Hindlimb muscle (tissue), 1 donor: Measurements from ENCODE around the gene BABAM2. TPM values are rescaled to one million over a fixed set of nuclear protein-coding genes. Genes with fewer than 3 reads are reported as not detected.
"Not testable (repeated sequence)": the region's sequence is repeated elsewhere in the genome, so short reads cannot be mapped to it uniquely, and the experiment has no call there.

Experiments used
- DNase-seq: peaks from one replicate; pipeline ENCODE4 v3.0.0-alpha.2; 2013
- polyA plus RNA-seq: library from polyadenylated mRNA; unstranded; fragments of 120-200 nt; gene quantifications from one replicate; pipeline ENCODE4 v1.2.1, GENCODE V29; 2013; ENCODE audit not compliant: insufficient read length

The BABAM2 gene
- polyA plus RNA-seq, 1 donor = 26.4 TPM

GRCh38 chr2:28083476-28083875 is 192.9 kb downstream of the BABAM2 start:
- DNase-seq = no peak

GRCh38 chr2:28084564-28084963 is 194.0 kb downstream of the BABAM2 start:
- no peak for DNase-seq

DNA sequence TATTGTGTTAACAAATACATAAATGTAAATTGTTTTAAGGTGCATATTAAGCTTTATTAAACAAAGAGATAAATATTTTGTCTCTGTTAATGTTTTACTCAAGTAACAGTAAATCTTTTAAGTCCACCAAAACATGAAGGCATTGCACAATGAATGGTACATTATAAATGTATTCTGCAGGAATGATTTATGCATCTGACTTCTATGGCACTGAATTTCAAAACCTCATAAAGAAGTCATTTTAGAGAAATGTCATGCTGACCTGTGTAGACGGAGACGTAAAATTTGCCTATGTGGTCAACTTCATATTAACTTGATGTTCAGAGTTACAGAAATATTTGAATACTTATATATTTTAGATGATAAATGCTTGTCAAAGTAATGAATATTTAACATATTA is 194.7 kb downstream of the BABAM2 start:
- no peak for DNase-seq

- DNase-seq = no peak
Measured at GRCh38 chr2:28086611-28087010, 196.1 kb downstream of the BABAM2 start.

DNA sequence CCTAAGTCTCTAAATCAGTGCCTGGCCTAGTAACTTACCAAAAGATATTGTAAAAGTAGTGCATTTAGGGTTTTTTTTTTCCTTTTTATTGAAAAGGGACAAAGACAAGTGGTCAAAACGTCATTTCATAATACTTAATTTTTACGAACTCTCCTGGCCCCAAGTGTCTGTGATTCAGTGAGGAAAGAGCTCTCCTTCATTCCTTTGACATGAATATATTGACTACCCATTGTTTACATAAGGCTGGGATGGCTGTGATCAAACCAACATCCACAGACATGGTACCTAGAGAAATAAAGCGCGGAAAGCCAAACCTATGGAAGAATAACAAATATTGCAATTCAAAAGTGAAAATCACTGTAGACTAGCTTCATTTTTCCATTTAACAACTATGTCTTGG is 198.4 kb downstream of the BABAM2 start:
- no peak for DNase-seq

GRCh38 chr2:28089486-28089885 is 199.0 kb downstream of the BABAM2 start:
- DNase-seq = no peak

DNA sequence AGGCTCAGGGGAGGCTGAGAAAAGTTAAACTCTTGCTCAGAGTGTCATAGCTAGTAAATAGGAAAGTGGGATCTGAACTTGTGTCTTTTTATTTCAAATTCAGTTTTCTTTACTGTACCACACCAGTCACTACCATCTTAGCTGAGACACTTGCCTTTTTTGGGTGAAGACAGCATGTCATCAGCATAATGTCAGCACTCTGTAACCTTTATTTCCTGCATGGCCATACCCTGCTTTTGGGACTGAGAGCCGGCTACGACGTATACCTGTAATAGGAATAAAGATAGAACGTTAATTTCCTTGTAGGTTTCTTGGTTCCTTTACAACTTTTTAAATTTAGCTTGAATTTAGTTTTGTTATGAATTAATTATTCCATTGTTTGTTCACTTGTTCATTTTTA is 202.8 kb downstream of the BABAM2 start:
- DNase-seq = no peak

DNA sequence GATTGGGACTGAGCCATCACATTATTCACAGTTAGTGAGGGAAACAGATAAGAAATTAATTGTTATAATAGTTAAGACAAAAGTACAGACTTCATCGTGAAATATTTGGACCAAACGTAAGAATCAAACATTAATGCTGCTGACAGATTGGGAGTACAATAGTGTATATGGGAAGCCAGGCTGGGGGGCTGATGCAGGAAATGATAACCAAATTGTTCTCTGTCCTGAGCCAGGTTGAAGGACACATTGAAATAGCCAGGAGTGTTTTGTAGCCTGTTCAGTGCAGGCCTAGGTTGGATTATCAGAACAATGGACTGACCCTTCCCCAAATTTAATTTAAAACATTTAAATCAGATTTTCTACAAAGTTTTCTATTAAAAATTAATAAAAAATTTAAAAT is 203.2 kb downstream of the BABAM2 start:
- DNase-seq = no peak

- DNase-seq = no peak
Measured at GRCh38 chr2:28094739-28095138, 204.2 kb downstream of the BABAM2 start.

DNA sequence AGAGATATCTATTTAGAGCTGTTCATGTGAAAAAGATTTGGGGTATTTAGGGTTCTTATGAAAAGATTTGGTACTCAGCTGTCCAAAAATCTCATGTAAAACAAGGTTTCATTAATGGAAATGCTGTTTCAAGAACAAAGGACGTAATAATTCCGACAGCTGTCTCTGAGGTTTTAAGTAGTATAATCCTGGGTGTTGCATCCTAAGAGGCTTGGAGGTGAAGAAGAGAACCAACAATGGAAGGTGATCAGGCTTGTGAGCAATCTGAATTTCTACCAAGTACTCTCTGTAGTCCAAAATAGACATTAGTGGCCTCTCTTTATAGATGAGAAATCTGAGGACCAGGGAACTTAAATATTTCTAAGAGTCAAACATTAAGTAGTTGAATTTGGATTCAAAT is 205.1 kb downstream of the BABAM2 start:
- DNase-seq = no peak

DNA sequence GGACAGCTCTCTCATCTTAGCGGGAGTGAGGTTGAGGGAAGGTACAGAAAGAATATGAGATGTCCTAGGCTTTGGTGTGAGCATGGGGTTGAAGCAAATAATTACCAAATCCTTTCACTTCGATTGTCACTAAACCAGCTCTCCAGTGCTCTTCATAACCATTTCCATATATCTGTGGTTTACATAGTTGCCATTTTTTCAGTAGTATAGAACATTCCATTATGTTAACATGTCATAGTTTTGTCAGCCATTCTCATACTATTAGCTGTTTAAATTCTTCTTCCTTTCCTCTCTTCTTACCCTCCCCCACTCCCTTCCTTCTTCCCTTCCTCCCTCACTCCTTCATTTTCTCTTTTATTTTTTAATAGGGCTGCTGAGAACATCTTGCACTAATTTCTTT is 205.9 kb downstream of the BABAM2 start:
- no peak for DNase-seq

- no peak for DNase-seq
Measured at GRCh38 chr2:28098501-28099225, 208.1 kb downstream of the BABAM2 start.

DNA sequence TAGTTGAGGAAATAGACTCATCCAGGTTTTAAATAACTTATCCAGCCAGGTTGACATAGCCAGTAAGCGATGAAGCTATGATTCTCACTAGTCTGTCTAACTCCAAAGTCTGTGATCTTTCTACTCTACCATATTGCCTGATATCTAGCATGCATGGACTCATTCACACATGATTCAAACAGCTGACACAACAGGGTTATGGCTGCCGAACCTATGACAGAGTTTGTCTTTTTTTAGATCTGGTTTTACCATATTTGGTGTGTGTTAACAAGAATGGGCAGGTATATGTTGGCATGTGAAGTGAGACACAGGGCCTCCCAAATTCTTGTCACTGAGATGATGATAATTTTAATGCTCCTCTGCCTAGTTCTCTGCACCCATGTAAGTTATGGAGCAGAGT is 210.6 kb downstream of the BABAM2 start:
- no peak for DNase-seq

DNA sequence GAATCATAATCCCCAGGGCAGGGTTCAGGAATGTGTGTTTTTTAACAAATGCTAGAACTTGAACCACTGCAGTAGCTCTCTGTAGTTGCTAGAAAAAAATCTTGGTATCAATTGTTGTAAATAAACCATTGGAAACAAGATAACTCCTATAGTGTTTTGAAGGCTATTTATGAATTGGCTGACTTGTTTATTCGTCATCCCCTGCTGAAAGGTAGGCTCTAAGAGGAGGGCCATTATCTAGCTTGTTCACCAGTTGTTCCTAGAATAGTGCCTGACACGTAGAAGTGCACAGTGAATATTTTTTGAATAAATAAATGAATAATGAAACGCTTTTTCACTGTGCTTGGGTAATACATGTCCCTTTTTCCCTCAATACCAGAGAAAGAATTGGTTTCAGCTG is 211.4 kb downstream of the BABAM2 start:
- no peak for DNase-seq

DNA sequence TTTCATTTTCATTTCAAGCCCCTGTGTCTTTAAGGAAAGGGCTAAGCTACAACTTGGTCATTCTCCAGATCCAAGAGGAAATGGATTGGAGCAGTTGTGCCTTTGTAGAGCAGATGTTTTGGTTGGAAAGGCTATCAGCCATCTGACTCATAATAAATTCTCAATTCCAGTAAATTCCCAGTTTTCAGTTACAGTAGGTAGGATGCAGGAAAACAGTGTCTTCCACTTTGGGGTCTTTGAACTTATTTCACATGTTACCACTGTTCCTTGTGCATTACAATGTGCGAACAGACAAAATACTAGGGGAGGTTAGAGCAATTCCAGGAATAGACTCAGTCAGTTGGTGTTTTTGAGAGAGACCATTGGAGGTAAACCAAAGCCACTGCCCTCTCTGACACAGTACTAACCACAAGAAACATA is 211.9 kb downstream of the BABAM2 start:
- DNase-seq = peak; percentile 68

GRCh38 chr2:28103611-28104010 is 213.1 kb downstream of the BABAM2 start:
- DNase-seq = no peak

- DNase-seq = no peak
Measured at GRCh38 chr2:28108143-28108542, 217.6 kb downstream of the BABAM2 start.

DNA sequence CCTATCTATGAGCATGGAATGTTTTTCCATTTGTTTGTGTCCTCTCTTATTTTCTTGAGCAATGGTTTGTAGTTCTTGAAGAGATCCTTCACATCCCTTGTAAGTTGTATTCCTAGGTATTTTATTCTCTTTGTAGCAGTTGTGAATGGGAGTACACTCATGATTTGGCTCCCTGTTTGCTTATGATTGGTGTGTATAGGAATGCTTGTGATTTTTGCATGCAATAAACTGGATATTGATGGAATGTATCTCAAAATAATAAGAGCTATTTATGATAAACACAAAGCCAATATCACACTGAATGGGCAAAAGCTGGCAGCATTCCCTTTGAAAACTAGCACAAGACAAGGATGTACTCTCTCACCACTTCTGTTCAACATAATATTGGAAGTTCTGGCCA is 223.2 kb downstream of the BABAM2 start:
- DNase-seq = not testable (repeated sequence)

DNA sequence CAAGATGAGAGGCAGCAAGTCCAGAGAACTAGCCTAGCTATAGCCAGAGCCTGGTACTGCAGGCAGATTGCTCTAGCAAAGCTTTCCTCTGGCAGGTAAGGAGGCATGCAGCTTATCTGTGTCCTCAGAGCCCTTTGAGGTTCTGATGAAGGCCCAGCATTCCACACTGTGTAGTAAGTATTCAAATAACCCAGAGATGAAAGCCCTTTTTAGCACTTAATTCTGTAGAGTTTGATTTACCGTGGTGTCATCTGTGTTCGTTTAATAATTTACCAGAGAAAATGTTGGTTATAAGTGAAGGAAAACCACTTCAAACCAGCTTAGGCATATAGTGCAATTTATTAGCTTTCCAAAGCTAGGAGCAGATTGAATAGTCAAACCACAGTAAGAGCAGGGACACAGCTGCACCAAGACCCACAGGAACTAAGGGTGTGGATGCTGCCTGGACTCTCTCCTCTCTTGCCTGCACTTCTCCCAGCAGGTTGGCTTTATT is 226.6 kb downstream of the BABAM2 start:
- DNase-seq = no peak

DNA sequence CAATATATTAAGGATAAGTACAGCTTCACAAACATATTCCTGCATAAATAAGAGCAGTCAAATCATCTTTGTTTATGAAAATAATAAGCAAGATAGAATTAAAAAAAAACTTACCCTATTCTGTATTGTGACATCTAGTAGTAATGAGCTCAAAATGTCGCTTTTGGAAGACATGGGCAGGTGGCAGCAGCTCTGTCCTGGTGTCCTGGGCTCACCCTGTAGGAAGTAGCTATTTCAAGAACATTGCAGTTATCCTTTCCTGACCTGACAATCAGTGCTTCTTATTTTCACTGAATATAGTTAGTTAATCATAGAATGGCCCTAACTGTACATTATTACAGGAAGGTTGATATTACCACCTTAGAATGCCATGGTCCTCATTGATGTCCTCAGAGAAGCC is 229.1 kb downstream of the BABAM2 start:
- DNase-seq = no peak

DNA sequence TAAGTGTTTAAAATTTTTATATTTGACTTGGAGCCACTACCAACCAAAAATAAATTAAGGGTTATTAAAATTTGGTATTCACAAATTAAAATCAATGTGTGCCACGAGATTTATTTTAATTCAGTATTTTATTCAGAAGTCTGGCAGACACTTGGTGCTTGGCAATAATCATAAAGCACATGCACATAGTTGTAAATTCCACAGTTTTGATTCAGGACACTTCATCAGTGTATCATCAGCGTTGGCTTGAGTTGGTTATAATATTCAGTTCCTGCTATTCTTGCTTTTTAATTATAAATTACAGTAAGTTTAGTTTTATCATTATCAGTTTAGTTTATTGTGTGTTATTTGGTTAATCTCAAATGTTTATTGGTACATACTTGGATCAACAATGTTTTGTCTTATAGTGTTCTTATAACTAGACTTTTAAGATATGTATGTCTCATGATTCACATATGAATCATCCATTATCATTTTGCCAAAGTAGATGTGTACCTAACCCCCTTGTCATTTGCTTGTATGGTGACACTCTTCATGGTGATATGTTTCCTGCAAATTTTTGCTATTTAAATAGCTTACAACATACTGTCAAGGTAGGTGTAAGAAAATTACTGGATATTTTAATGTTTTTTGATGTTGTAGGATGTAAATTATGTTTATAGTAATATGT is 237.9 kb downstream of the BABAM2 start:
- no peak for DNase-seq

GRCh38 chr2:28129955-28130695 is 239.6 kb downstream of the BABAM2 start:
- DNase-seq = no peak

DNA sequence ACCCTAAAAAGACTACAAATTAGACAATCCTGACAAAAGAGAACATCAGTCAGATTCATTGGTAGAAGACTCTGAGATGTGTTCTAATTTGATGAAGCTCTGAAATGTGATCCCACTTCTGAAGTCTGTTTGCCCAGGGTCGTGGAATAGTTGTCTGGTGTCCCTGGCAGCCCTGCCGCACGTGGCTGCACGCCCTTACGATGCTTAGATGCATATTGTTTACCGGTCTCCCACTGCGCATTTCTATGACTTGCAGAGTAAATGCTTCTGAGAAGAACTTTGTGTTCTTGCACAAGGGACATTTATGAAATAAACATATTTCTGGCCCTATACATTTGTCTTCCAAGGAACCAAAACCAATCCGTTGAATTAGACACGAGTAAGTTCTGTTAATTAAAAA is 243.2 kb downstream of the BABAM2 start:
- DNase-seq = no peak
